Right atrium auricular region (tissue), 2 donors: ENCODE measurements around the gene POC1A. TPM values are rescaled to one million over a fixed set of nuclear protein-coding genes. Genes with fewer than 3 reads are reported as not detected.

ENCODE experiments used
- DNase-seq: peaks from one replicate; pipeline ENCODE4 v3.0.0-alpha.2; 2019; ENCODE audit warnings: low spot score
- H3K27ac ChIP-seq, 2 donors: fragments of 200-600 bp; sonication (generic); 1 replicate in 1 of 2; 2 replicates in 1 of 2; pipeline ENCODE4 v1.5.1; 2016 to 2019
- H3K27me3 ChIP-seq, 2 donors: fragments of 200-600 bp; sonication (generic); one replicate each; pipeline versions ENCODE4 v1.5.1 to v1.6.0; 2017 to 2019
- H3K36me3 ChIP-seq: fragments of 200-600 bp; sonication (generic); one replicate; pipeline ENCODE4 v1.5.1; 2016
- H3K4me1 ChIP-seq, 2 donors: fragments of 200-600 bp; sonication (generic); one replicate each; pipeline versions ENCODE4 v1.5.1 to v1.6.0; 2017 to 2019
- H3K4me3 ChIP-seq, 2 donors: fragments of 200-600 bp; sonication (generic); 1 replicate in 1 of 2; 2 replicates in 1 of 2; pipeline ENCODE4 v1.5.1; 2017 to 2019; ENCODE audit warnings: mild to moderate bottlenecking in 1 of 2, moderate library complexity in 1 of 2
- H3K9me3 ChIP-seq, 2 donors: fragments of 200-600 bp; sonication (generic); one replicate each; pipeline ENCODE4 v1.5.1; 2019
- CTCF ChIP-seq, 2 donors: fragments of 200-600 bp; sonication (generic); IDR thresholded peaks; one replicate each; pipeline ENCODE4 v1.5.1; 2019; ENCODE audit warnings: antibody characterized with exemption in 2 of 2
- total RNA-seq, 2 donors: library from RNA; depleted of rRNA; stranded (reverse); fragments of >200 nt; gene quantifications; one replicate each; pipeline ENCODE4 v1.1.0, GENCODE V29; 2016

The POC1A gene
- total RNA-seq, 2 donors from 2014 or later: 0.47 to 0.78 TPM

- H3K4me3 ChIP-seq: no peak overlapping the region
- H3K27me3 ChIP-seq: no peaks in the 10 kb centered on the region
- no peak for DNase-seq
- H3K27ac ChIP-seq: peak overlapping the region in 1 of 2 donors; percentile 23
- no peaks in the 10 kb centered on the region for H3K9me3 ChIP-seq
- H3K4me1 ChIP-seq: peaks cover 0 to 55% of the 10 kb centered on the region in 2 donors
- no peak for TF ChIP-seq CTCF (IDR thresholded peaks at IDR 0.05)
- H3K36me3 ChIP-seq: no peaks in the 10 kb centered on the region
Observed at GRCh38 chr3:52195291-52195597, 41.0 kb upstream of the POC1A start.

- H3K4me3 ChIP-seq: no peak overlapping the region
- no peaks in the 10 kb centered on the region for H3K36me3 ChIP-seq
- H3K4me1 ChIP-seq: peaks cover 0 to 55% of the 10 kb centered on the region in 2 donors
- H3K27me3 ChIP-seq: no peaks in the 10 kb centered on the region
- no peak overlapping the region for H3K27ac ChIP-seq
- DNase-seq: no peak
- TF ChIP-seq CTCF (IDR thresholded peaks at IDR 0.05): no peak
- H3K9me3 ChIP-seq: no peaks in the 10 kb centered on the region
Observed at GRCh38 chr3:52194485-52195290, 40.5 kb upstream of the POC1A start.

GRCh38 chr3:52193065-52193464, 38.8 kb upstream of the POC1A start:
- Histone ChIP-seq H3K9me3 (no peaks in the 10 kb centered on the region), H3K27me3 (no peaks in the 10 kb centered on the region), H3K4me1 (peaks cover 0 to 47% of the 10 kb centered on the region in 2 donors), H3K4me3 (no peak overlapping the region), H3K27ac (no peak overlapping the region), H3K36me3 (no peaks in the 10 kb centered on the region)
- DNase-seq: no peak
- TF ChIP-seq CTCF (IDR thresholded peaks at IDR 0.05): no peak

GRCh38 chr3:52191663-52192062, 37.4 kb upstream of the POC1A start:
- TF ChIP-seq CTCF (IDR thresholded peaks at IDR 0.05): no peak
- H3K36me3 ChIP-seq: no peaks in the 10 kb centered on the region
- no peak overlapping the region for H3K4me3 ChIP-seq
- DNase-seq: no peak
- no peaks in the 10 kb centered on the region for H3K9me3 ChIP-seq
- H3K27me3 ChIP-seq: no peaks in the 10 kb centered on the region
- peaks cover 0 to 35% of the 10 kb centered on the region in 2 donors for H3K4me1 ChIP-seq
- no peak overlapping the region for H3K27ac ChIP-seq

- DNase-seq: no peak
- H3K4me1 ChIP-seq: peaks cover 0 to 28% of the 10 kb centered on the region in 2 donors
- no peak for TF ChIP-seq CTCF (IDR thresholded peaks at IDR 0.05)
- no peaks in the 10 kb centered on the region for H3K9me3 ChIP-seq
- H3K27me3 ChIP-seq: no peaks in the 10 kb centered on the region
- H3K27ac ChIP-seq: no peak overlapping the region
- H3K4me3 ChIP-seq: no peak overlapping the region
- H3K36me3 ChIP-seq: no peaks in the 10 kb centered on the region
Observed at GRCh38 chr3:52190294-52191074, 36.3 kb upstream of the POC1A start.
